ENCODE results near the gene MRE11.

DNA sequence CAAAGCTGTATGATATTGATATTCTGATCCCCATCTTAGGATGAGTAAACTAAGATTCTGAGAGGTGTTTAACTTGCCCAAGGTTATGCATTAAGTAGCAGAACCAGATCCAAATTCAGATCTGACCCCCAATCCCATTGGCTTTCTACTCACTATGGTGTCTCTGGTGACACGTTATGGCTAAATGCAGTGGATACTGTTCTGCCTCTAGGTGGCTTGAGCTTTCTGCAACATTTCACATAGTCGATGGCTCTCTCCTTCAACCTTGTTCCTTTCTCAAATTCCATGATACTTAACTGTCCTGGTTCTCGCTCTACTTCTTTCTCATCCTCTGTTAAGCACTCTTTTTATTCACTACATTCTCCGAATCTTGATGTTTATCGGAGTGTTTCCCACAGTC lies 28.0 kb upstream of the MRE11 start:
- TF ChIP-seq CTCF (IDR thresholded peaks at IDR 0.05) (peak in 1 of 2 donors; percentile 7), POLR2A (IDR thresholded peaks at IDR 0.05) (no peak), POLR2AphosphoS5 (IDR thresholded peaks at IDR 0.05) (no peak)
